ENCODE data around the gene DIP2C.
"Not testable (repeated sequence)": the region's sequence is repeated elsewhere in the genome, so short reads cannot be mapped to it uniquely, and the experiment has no call there.

The DIP2C gene

GRCh38 chr10:436013-436697 is 253.3 kb downstream of the DIP2C start:
- H3K9ac ChIP-seq (ENCODE audit: low read depth in 1 of 2, low read length in 2 of 2), result no peak overlapping the region
- H3K4me1 ChIP-seq (ENCODE audit: control insufficient read depth in 2 of 2, insufficient read depth in 2 of 2, low read length in 2 of 2), result peaks cover 0 to 2% of the 10 kb centered on the region in 2 donors
- no peaks in the 10 kb centered on the region for H3K9me3 ChIP-seq (ENCODE audit: control insufficient read depth in 2 of 2, low read length in 2 of 2)
- H3K27me3 ChIP-seq (ENCODE audit: control insufficient read depth in 2 of 2, insufficient read depth in 2 of 2, low read length in 2 of 2), result no peaks in the 10 kb centered on the region
- H3K27ac ChIP-seq (ENCODE audit: low read depth in 2 of 2, low read length in 2 of 2), result no peak overlapping the region
- H3K36me3 ChIP-seq (ENCODE audit: control insufficient read depth in 2 of 2, insufficient read depth in 2 of 2, low read length in 2 of 2), result peaks cover 0 to 2% of the 10 kb centered on the region in 2 donors
- H3K4me3 ChIP-seq (ENCODE audit: low read length in 2 of 2), result no peak overlapping the region

DNA sequence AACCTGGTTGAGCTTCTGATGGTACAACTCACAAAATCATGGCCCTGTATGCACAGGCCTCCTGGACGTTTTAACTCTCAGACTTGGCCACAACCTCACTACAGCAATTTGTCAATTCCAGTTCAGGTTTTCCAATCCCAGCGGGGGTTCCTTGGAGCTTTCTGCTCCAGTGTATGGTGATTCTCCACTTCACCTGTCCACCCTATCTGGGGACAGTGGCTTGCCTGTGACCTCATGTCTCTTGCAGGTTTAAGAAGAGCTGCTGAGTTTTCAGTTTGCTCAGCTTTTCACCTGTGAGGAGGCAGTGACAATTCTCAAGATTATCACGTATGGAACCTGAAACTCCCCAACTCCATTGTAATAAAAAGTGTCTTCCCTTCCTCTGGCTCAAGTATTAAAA is 254.1 kb downstream of the DIP2C start:
- Histone ChIP-seq H3K4me1 (ENCODE audit: control insufficient read depth in 2 of 2, insufficient read depth in 2 of 2, low read length in 2 of 2) (no peaks in the 10 kb centered on the region), H3K9me3 (ENCODE audit: control insufficient read depth in 2 of 2, low read length in 2 of 2) (no peaks in the 10 kb centered on the region), H3K4me3 (ENCODE audit: low read length in 2 of 2) (no peak overlapping the region), H3K36me3 (ENCODE audit: control insufficient read depth in 2 of 2, insufficient read depth in 2 of 2, low read length in 2 of 2) (peaks cover 0 to 2% of the 10 kb centered on the region in 2 donors), H3K27me3 (ENCODE audit: control insufficient read depth in 2 of 2, insufficient read depth in 2 of 2, low read length in 2 of 2) (no peaks in the 10 kb centered on the region), H3K27ac (ENCODE audit: low read depth in 2 of 2, low read length in 2 of 2) (no peak overlapping the region), H3K9ac (ENCODE audit: low read depth in 1 of 2, low read length in 2 of 2) (no peak overlapping the region)

GRCh38 chr10:429696-430095 is 259.8 kb downstream of the DIP2C start:
- no peaks in the 10 kb centered on the region for H3K27me3 ChIP-seq (ENCODE audit: control insufficient read depth in 2 of 2, insufficient read depth in 2 of 2, low read length in 2 of 2)
- no peak overlapping the region for H3K27ac ChIP-seq (ENCODE audit: low read depth in 2 of 2, low read length in 2 of 2)
- H3K36me3 ChIP-seq (ENCODE audit: control insufficient read depth in 2 of 2, insufficient read depth in 2 of 2, low read length in 2 of 2), result no peaks in the 10 kb centered on the region
- no peaks in the 10 kb centered on the region for H3K4me1 ChIP-seq (ENCODE audit: control insufficient read depth in 2 of 2, insufficient read depth in 2 of 2, low read length in 2 of 2)
- no peak overlapping the region for H3K4me3 ChIP-seq (ENCODE audit: low read length in 2 of 2)
- no peaks in the 10 kb centered on the region for H3K9me3 ChIP-seq (ENCODE audit: control insufficient read depth in 2 of 2, low read length in 2 of 2)
- H3K9ac ChIP-seq (ENCODE audit: low read depth in 1 of 2, low read length in 2 of 2), result no peak overlapping the region

DNA sequence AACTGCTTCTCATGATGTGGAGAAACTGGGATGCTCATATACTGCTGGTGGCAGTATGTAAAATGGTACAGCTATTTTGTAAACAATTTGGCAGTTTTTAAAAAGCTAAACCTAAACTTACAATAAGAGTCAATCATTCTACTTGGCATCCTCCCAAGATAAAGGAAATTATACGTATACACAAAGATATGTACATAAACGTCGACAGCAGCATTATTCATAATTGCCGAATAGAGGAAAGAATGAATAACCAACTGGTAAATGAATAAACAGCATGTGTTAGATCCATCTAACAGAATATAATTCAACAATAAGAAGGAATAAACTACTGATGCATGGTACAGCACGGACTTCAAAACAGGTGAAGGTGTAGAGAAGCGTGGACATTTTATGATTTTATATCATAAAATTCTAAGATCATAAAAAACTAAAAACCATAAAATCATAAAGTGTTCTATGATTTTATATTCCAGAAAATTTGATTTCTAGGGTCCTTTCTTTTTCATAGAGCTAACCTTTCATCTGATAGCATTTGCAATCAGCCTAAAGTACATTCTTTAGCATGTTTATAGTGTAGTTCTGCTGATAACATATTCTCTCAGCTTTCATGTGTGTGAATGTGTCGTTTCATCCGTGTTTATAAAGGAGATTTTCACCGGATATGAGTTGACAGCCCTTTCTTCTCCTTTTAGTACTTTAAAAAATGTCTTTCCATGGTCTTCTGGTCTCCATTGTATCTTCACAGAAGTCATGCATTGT is 261.5 kb downstream of the DIP2C start:
- no peaks in the 10 kb centered on the region for H3K36me3 ChIP-seq (ENCODE audit: control insufficient read depth in 2 of 2, insufficient read depth in 2 of 2, low read length in 2 of 2)
- no peaks in the 10 kb centered on the region for H3K9me3 ChIP-seq (ENCODE audit: control insufficient read depth in 2 of 2, low read length in 2 of 2)
- no peaks in the 10 kb centered on the region for H3K4me1 ChIP-seq (ENCODE audit: control insufficient read depth in 2 of 2, insufficient read depth in 2 of 2, low read length in 2 of 2)
- no peak overlapping the region for H3K9ac ChIP-seq (ENCODE audit: low read depth in 1 of 2, low read length in 2 of 2)
- no peak overlapping the region for H3K4me3 ChIP-seq (ENCODE audit: low read length in 2 of 2)
- H3K27ac ChIP-seq (ENCODE audit: low read depth in 2 of 2, low read length in 2 of 2), result no peak overlapping the region
- no peaks in the 10 kb centered on the region for H3K27me3 ChIP-seq (ENCODE audit: control insufficient read depth in 2 of 2, insufficient read depth in 2 of 2, low read length in 2 of 2)

DNA sequence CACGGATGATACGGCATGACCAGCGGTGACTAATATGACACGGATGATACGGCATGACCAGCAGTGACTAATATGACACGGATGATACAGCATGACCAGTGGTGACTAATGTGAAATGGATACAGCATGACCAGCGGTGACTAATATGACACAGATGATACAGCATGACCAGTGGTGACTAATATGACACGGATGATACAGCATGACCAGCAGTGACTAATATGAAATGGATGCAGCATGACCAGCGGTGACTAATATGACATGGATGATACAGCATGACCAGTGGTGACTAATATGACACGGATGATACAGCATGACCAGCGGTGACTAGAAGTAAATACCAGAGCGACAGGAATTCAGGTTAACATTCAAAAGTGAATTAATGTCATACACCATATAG is 264.1 kb downstream of the DIP2C start:
- not testable (repeated sequence) for H3K27me3 ChIP-seq (ENCODE audit: control insufficient read depth in 2 of 2, insufficient read depth in 2 of 2, low read length in 2 of 2); H3K27ac ChIP-seq (ENCODE audit: low read depth in 2 of 2, low read length in 2 of 2); H3K9me3 ChIP-seq (ENCODE audit: control insufficient read depth in 2 of 2, low read length in 2 of 2); H3K36me3 ChIP-seq (ENCODE audit: control insufficient read depth in 2 of 2, insufficient read depth in 2 of 2, low read length in 2 of 2); H3K4me1 ChIP-seq (ENCODE audit: control insufficient read depth in 2 of 2, insufficient read depth in 2 of 2, low read length in 2 of 2); H3K9ac ChIP-seq (ENCODE audit: low read depth in 1 of 2, low read length in 2 of 2); H3K4me3 ChIP-seq (ENCODE audit: low read length in 2 of 2)

DNA sequence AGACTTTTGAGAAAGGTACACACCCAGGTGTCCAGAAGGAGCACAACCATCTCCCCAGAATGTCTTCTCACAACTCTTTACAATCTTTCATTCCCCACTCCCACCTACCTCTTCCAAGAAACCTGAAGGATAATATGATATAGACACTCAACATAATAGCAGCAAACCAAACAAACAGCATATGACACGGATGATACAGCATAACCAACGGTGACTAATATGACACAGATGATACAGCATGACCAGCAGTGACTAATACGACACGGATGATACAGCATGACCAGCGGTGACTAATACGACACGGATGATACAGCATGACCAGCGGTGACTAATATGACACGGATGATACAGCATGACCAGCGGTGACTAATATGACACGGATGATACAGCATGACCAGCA is 264.7 kb downstream of the DIP2C start:
- not testable (repeated sequence) for H3K27ac ChIP-seq (ENCODE audit: low read depth in 2 of 2, low read length in 2 of 2); H3K36me3 ChIP-seq (ENCODE audit: control insufficient read depth in 2 of 2, insufficient read depth in 2 of 2, low read length in 2 of 2); H3K9ac ChIP-seq (ENCODE audit: low read depth in 1 of 2, low read length in 2 of 2); H3K9me3 ChIP-seq (ENCODE audit: control insufficient read depth in 2 of 2, low read length in 2 of 2); H3K4me1 ChIP-seq (ENCODE audit: control insufficient read depth in 2 of 2, insufficient read depth in 2 of 2, low read length in 2 of 2); H3K27me3 ChIP-seq (ENCODE audit: control insufficient read depth in 2 of 2, insufficient read depth in 2 of 2, low read length in 2 of 2); H3K4me3 ChIP-seq (ENCODE audit: low read length in 2 of 2)

DNA sequence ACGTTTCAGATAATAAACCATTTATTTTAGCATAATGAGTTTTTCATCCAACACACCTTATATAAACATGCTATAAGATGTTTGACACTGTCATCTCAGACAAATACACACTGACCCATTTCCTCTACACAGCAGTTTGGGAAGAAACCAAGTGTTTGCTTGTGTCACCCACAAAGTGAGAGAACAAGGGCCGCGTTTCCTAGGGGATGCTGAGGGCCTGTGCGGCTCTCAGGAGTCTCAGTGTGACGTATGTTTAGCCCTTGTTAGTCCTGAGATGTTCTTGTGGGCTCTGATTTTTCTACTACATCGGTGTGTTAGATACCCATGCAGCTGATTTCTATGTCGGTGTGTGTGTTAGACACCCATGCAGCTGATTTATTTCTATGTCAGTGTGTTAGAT is 266.3 kb downstream of the DIP2C start:
- no peak overlapping the region for H3K4me3 ChIP-seq (ENCODE audit: low read length in 2 of 2)
- H3K4me1 ChIP-seq (ENCODE audit: control insufficient read depth in 2 of 2, insufficient read depth in 2 of 2, low read length in 2 of 2), result no peaks in the 10 kb centered on the region
- no peaks in the 10 kb centered on the region for H3K9me3 ChIP-seq (ENCODE audit: control insufficient read depth in 2 of 2, low read length in 2 of 2)
- no peak overlapping the region for H3K27ac ChIP-seq (ENCODE audit: low read depth in 2 of 2, low read length in 2 of 2)
- H3K9ac ChIP-seq (ENCODE audit: low read depth in 1 of 2, low read length in 2 of 2), result no peak overlapping the region
- no peaks in the 10 kb centered on the region for H3K27me3 ChIP-seq (ENCODE audit: control insufficient read depth in 2 of 2, insufficient read depth in 2 of 2, low read length in 2 of 2)
- H3K36me3 ChIP-seq (ENCODE audit: control insufficient read depth in 2 of 2, insufficient read depth in 2 of 2, low read length in 2 of 2), result peaks cover 6 to 8% of the 10 kb centered on the region in 2 donors

- no peaks in the 10 kb centered on the region for H3K9me3 ChIP-seq (ENCODE audit: control insufficient read depth in 2 of 2, low read length in 2 of 2)
- H3K4me1 ChIP-seq (ENCODE audit: control insufficient read depth in 2 of 2, insufficient read depth in 2 of 2, low read length in 2 of 2), result no peaks in the 10 kb centered on the region
- no peak overlapping the region for H3K9ac ChIP-seq (ENCODE audit: low read depth in 1 of 2, low read length in 2 of 2)
- no peaks in the 10 kb centered on the region for H3K27me3 ChIP-seq (ENCODE audit: control insufficient read depth in 2 of 2, insufficient read depth in 2 of 2, low read length in 2 of 2)
- no peak overlapping the region for H3K4me3 ChIP-seq (ENCODE audit: low read length in 2 of 2)
- no peak overlapping the region for H3K27ac ChIP-seq (ENCODE audit: low read depth in 2 of 2, low read length in 2 of 2)
- peaks cover 6 to 8% of the 10 kb centered on the region in 2 donors for H3K36me3 ChIP-seq (ENCODE audit: control insufficient read depth in 2 of 2, insufficient read depth in 2 of 2, low read length in 2 of 2)
Measured at GRCh38 chr10:422675-423074, 266.8 kb downstream of the DIP2C start.

DNA sequence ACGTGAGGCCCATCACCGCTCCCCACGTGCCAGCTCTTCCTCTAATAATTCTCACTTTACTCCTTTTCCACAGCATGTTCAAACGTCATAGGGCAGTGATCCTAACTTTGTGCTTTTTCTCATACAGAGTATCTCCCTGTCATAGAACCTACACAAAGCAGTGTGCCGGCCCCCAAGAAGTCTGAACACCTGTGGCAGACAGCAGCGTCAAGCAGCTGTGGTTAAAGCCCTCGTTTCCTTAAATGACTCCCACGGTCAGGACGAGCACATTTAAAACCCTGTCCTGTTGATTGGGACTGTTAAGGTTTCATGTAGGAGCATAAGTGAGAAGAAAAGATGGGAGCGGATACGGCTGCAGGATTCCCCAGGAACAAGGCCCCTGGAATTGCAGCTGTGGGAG is 267.2 kb downstream of the DIP2C start:
- Histone ChIP-seq H3K9ac (ENCODE audit: low read depth in 1 of 2, low read length in 2 of 2) (no peak overlapping the region), H3K9me3 (ENCODE audit: control insufficient read depth in 2 of 2, low read length in 2 of 2) (no peaks in the 10 kb centered on the region), H3K27me3 (ENCODE audit: control insufficient read depth in 2 of 2, insufficient read depth in 2 of 2, low read length in 2 of 2) (no peaks in the 10 kb centered on the region), H3K4me3 (ENCODE audit: low read length in 2 of 2) (no peak overlapping the region), H3K36me3 (ENCODE audit: control insufficient read depth in 2 of 2, insufficient read depth in 2 of 2, low read length in 2 of 2) (peaks cover 6 to 8% of the 10 kb centered on the region in 2 donors), H3K27ac (ENCODE audit: low read depth in 2 of 2, low read length in 2 of 2) (no peak overlapping the region), H3K4me1 (ENCODE audit: control insufficient read depth in 2 of 2, insufficient read depth in 2 of 2, low read length in 2 of 2) (no peaks in the 10 kb centered on the region)

DNA sequence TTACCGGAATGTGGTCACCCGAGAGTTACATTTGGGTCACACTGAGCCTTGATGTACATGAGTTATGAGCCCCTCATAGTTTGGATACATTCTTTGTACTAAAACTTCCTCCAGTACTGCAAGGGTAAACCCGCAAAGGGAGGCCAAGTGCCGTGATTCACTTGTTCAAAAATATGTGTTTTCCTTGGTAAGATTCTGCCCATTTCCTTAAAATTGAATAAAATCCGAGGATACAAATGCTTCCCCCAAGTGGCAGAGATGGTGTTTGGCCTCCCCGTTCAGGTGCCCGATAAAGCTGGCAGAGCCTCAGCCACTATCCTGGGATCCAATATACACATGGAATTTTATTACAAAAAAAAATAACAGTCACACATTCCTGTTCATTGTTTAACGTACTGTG is 268.3 kb downstream of the DIP2C start:
- Histone ChIP-seq H3K9ac (ENCODE audit: low read depth in 1 of 2, low read length in 2 of 2) (no peak overlapping the region), H3K27me3 (ENCODE audit: control insufficient read depth in 2 of 2, insufficient read depth in 2 of 2, low read length in 2 of 2) (no peaks in the 10 kb centered on the region), H3K9me3 (ENCODE audit: control insufficient read depth in 2 of 2, low read length in 2 of 2) (no peaks in the 10 kb centered on the region), H3K4me1 (ENCODE audit: control insufficient read depth in 2 of 2, insufficient read depth in 2 of 2, low read length in 2 of 2) (no peaks in the 10 kb centered on the region), H3K4me3 (ENCODE audit: low read length in 2 of 2) (no peak overlapping the region), H3K36me3 (ENCODE audit: control insufficient read depth in 2 of 2, insufficient read depth in 2 of 2, low read length in 2 of 2) (peaks cover 6 to 8% of the 10 kb centered on the region in 2 donors), H3K27ac (ENCODE audit: low read depth in 2 of 2, low read length in 2 of 2) (no peak overlapping the region)

All from mucosa of rectum (tissue), 2 donors.